ENCODE results near the gene FTL.

FTL gene

GRCh38 chr19:48946463-48947257 lies 18.4 kb upstream of the FTL start:
- DNase-seq: no peak

GRCh38 chr19:48947258-48947542 lies 17.9 kb upstream of the FTL start:
- no peak for DNase-seq

GRCh38 chr19:48950159-48950558 lies 14.9 kb upstream of the FTL start:
- DNase-seq: no peak

- DNase-seq: no peak
Measured at GRCh38 chr19:48950830-48951519, 14.1 kb upstream of the FTL start.

GRCh38 chr19:48953141-48953540 lies 12.0 kb upstream of the FTL start:
- DNase-seq: no peak

- DNase-seq: no peak
Measured at GRCh38 chr19:48953990-48954594, 11.0 kb upstream of the FTL start.

- DNase-seq: peak; percentile 90
Measured at GRCh38 chr19:48954595-48955307, 10.4 kb upstream of the FTL start, which contains the start of gene BAX. TSS of gene BAX (plus strand) at chr19:48954875. CDS start at chr19:48954929, 54 bp downstream.

- DNase-seq: no peak
Measured at GRCh38 chr19:48955308-48955958, 9.7 kb upstream of the FTL start.

- DNase-seq: no peak
Measured at GRCh38 chr19:48958006-48958405, 7.1 kb upstream of the FTL start.

- no peak for DNase-seq
Measured at GRCh38 chr19:48959341-48960239, 5.5 kb upstream of the FTL start.

GRCh38 chr19:48961051-48961649 lies 4.0 kb upstream of the FTL start:
- no peak for DNase-seq

- DNase-seq: no peak
Measured at GRCh38 chr19:48961673-48962028, 3.5 kb upstream of the FTL start.

- DNase-seq: peak; percentile 18
Measured at GRCh38 chr19:48962029-48962848, 2.9 kb upstream of the FTL start.

- DNase-seq: no peak
Measured at GRCh38 chr19:48962849-48963165, 2.3 kb upstream of the FTL start.

GRCh38 chr19:48963371-48964204 lies 1.5 kb upstream of the FTL start:
- peak; percentile 61 for DNase-seq

- DNase-seq: no peak
Measured at GRCh38 chr19:48964205-48965039, 687 bp upstream of the FTL start.

- peak; percentile 86 for DNase-seq
Measured at GRCh38 chr19:48965806-48966540, 864 bp downstream of the FTL start.
